RWPE2 (cell line): ENCODE data around the gene MYL7.

Experiments
- ATAC-seq: fragments of 200-7000 bp; cut with Tn5 transposase; 3 replicates; pipeline ENCODE4 v1.9.1; 2021; ENCODE audit warnings: low read depth
- DNase-seq: peaks from one replicate; pipeline ENCODE4 v3.0.0-alpha.2; 2020; ENCODE audit warnings: low spot score
- H3K27ac ChIP-seq: fragments of 450-650 bp; 2 replicates; pipeline ENCODE4 v1.5.1; 2017; ENCODE audit warnings: mild to moderate bottlenecking; ENCODE audit not compliant: poor library complexity, severe bottlenecking
- H3K27me3 ChIP-seq: fragments of 250-450 bp; sonication (Bioruptor Pico); 2 replicates; pipeline ENCODE4 v1.5.1; 2021; ENCODE audit warnings: mild to moderate bottlenecking, moderate library complexity; ENCODE audit not compliant: insufficient read depth, poor library complexity, severe bottlenecking
- H3K36me3 ChIP-seq: fragments of 250-450 bp; sonication (Bioruptor Pico); 2 replicates; pipeline ENCODE4 v1.5.1; 2020; ENCODE audit warnings: low read depth, mild to moderate bottlenecking, moderate library complexity
- H3K4me1 ChIP-seq: fragments of 250-450 bp; sonication (Bioruptor Pico); 2 replicates; pipeline ENCODE4 v1.5.1; 2021; ENCODE audit warnings: mild to moderate bottlenecking, moderate library complexity; ENCODE audit not compliant: insufficient read depth, poor library complexity, severe bottlenecking
- H3K4me3 ChIP-seq: fragments of 250-450 bp; sonication (Bioruptor Pico); 2 replicates; pipeline ENCODE4 v1.5.1; 2021; ENCODE audit warnings: mild to moderate bottlenecking, moderate library complexity; ENCODE audit not compliant: severe bottlenecking
- H3K9me3 ChIP-seq: fragments of 250-450 bp; sonication (Bioruptor Pico); 2 replicates; pipeline ENCODE4 v1.5.1; 2021; ENCODE audit warnings: mild to moderate bottlenecking, moderate library complexity; ENCODE audit not compliant: severe bottlenecking
- CTCF ChIP-seq: fragments of 450-650 bp; IDR thresholded peaks from one replicate; pipeline ENCODE4 v1.5.1; 2017; ENCODE audit warnings: mild to moderate bottlenecking, moderate library complexity; ENCODE audit not compliant: poor library complexity, severe bottlenecking

Gene MYL7

GRCh38 chr7:44114586-44115310, 26.4 kb downstream of the MYL7 start:
- Histone ChIP-seq H3K27me3 (no peaks in the 10 kb centered on the region), H3K27ac (no peak overlapping the region), H3K4me1 (no peaks in the 10 kb centered on the region), H3K9me3 (no peaks in the 10 kb centered on the region), H3K36me3 (peaks cover 52% of the 10 kb centered on the region), H3K4me3 (no peak overlapping the region)
- TF ChIP-seq CTCF = no peak
- DNase-seq (no peak), ATAC-seq (no peak)

GRCh38 chr7:44113764-44114354, 27.3 kb downstream of the MYL7 start:
- no peaks in the 10 kb centered on the region for H3K9me3 ChIP-seq
- no peak overlapping the region for H3K4me3 ChIP-seq
- no peak for DNase-seq
- no peak; the same call in 2 of the 3 replicates for ATAC-seq
- H3K4me1 ChIP-seq = no peaks in the 10 kb centered on the region
- H3K27ac ChIP-seq = no peak overlapping the region
- TF ChIP-seq CTCF = no peak
- H3K36me3 ChIP-seq = peaks cover 43% of the 10 kb centered on the region
- H3K27me3 ChIP-seq = no peaks in the 10 kb centered on the region

GRCh38 chr7:44112997-44113763, 28.0 kb downstream of the MYL7 start:
- DNase-seq = no peak
- H3K36me3 ChIP-seq = peaks cover 36% of the 10 kb centered on the region
- H3K4me1 ChIP-seq = no peaks in the 10 kb centered on the region
- H3K27ac ChIP-seq = no peak overlapping the region
- H3K4me3 ChIP-seq = no peak overlapping the region
- no peaks in the 10 kb centered on the region for H3K9me3 ChIP-seq
- H3K27me3 ChIP-seq = no peaks in the 10 kb centered on the region
- ATAC-seq = no peak
- TF ChIP-seq CTCF = no peak

- DNase-seq (no peak), ATAC-seq (no peak)
- no peak overlapping the region for H3K27ac ChIP-seq
- no peaks in the 10 kb centered on the region for H3K4me1 ChIP-seq
- peaks cover 29% of the 10 kb centered on the region for H3K36me3 ChIP-seq
- TF ChIP-seq CTCF = no peak
- no peak overlapping the region for H3K4me3 ChIP-seq
- H3K27me3 ChIP-seq = no peaks in the 10 kb centered on the region
- H3K9me3 ChIP-seq = no peaks in the 10 kb centered on the region
Measured at GRCh38 chr7:44112231-44112996, 28.7 kb downstream of the MYL7 start.
